Thyroid gland (tissue), 4 donors: ENCODE results near the gene BICDL2. TPM values are rescaled to one million over a fixed set of nuclear protein-coding genes. Genes with fewer than 3 reads are reported as not detected.

Experiments used
- DNase-seq, 2 donors: peaks; one replicate each; pipeline ENCODE4 v3.0.0-alpha.2; 2019
- H3K27ac ChIP-seq, 3 donors: fragments of 200-600 bp; sonication (generic); 1 replicate in 2 of 3; 2 replicates in 1 of 3; pipeline ENCODE4 v1.5.1; 2016 to 2019; ENCODE audit warnings: mild to moderate bottlenecking in 1 of 3, moderate library complexity in 1 of 3
- H3K27me3 ChIP-seq: fragments of 200-600 bp; sonication (generic); one replicate; pipeline ENCODE4 v1.5.1; 2019
- H3K36me3 ChIP-seq, 2 donors: fragments of 200-600 bp; sonication (generic); one replicate each; pipeline ENCODE4 v1.5.1; 2016 to 2019
- H3K4me1 ChIP-seq, 2 donors: fragments of 200-600 bp; sonication (generic); one replicate each; pipeline ENCODE4 v1.5.1; 2017 to 2019
- H3K4me3 ChIP-seq, 3 donors: fragments of 200-600 bp; sonication (generic); replicated peaks in 1 of 3; 1 replicate in 2 of 3; 2 replicates in 1 of 3; pipeline ENCODE4 v1.5.1; 2016; ENCODE audit warnings: mild to moderate bottlenecking in 1 of 3
- H3K9me3 ChIP-seq: fragments of 200-600 bp; sonication (generic); one replicate; pipeline ENCODE4 v1.5.1; 2017
- POLR2A ChIP-seq, 2 donors: fragments of 450-650 bp; IDR thresholded peaks; one replicate each; pipeline ENCODE4 v1.6.1; 2017; ENCODE audit warnings: antibody characterized with exemption in 2 of 2, mild to moderate bottlenecking in 2 of 2, moderate library complexity in 1 of 2
- WGBS, 2 donors: methylation state at CpG; one replicate each; pipeline ENCODE4 v1.1.5; 2017; 5-methylcytosine and 5-hydroxymethylcytosine counted together
- intact Hi-C: fragments of 100-400 bp; cut with DNase I; formaldehyde crosslinking; loops from one replicate; pipeline ENCODE4 v1.15.1; 2023
- total RNA-seq, 4 donors: library from RNA; depleted of rRNA; stranded (reverse); fragments of >200 nt; gene quantifications; one replicate each; pipeline ENCODE4 v1.2.3, GENCODE V29; 2016
- TF ChIP-seq, protein P1 (sequence below), 6 experiments: fragments of 200-600 bp in 3 of 6; fragments of 450-650 bp in 3 of 6; sonication (generic) in 3 of 6; IDR thresholded peaks; one replicate each; pipeline ENCODE4 v1.5.1; 2016 to 2019; ENCODE audit warnings: antibody characterized with exemption in 6 of 6, mild to moderate bottlenecking in 2 of 6, inconsistent platforms in 1 of 6, moderate library complexity in 1 of 6

BICDL2 gene
- total RNA-seq, 4 donors from 2014 or later: 7.3 to 17.8 (median 14.6) TPM

GRCh38 chr16:3020604-3021448, 15.9 kb downstream of the BICDL2 start:
- 0 to 1% methylated on average over 11 to 16 of the region's 57 CpGs for WGBS, 2 donors

GRCh38 chr16:3020247-3020603, 16.5 kb downstream of the BICDL2 start, which contains the start of gene TNFRSF12A:
Gene TNFRSF12A, plus strand, starts transcription at chr16:3020368. Its CDS starts 30 bp downstream, at chr16:3020398.
- Histone ChIP-seq H3K36me3 (no peaks in the 10 kb centered on the region), H3K9me3 (no peaks in the 10 kb centered on the region), H3K27ac (peak within 1 kb of the TSS; percentile 82 to 98 (median 98)), H3K4me3 (peak within 1 kb of the TSS; percentile 77 to 79 (median 78)), H3K27me3 (no peaks in the 10 kb centered on the region), H3K4me1 (peaks cover 41 to 49% of the 10 kb centered on the region in 2 donors)
- TF ChIP-seq, protein P1, sequence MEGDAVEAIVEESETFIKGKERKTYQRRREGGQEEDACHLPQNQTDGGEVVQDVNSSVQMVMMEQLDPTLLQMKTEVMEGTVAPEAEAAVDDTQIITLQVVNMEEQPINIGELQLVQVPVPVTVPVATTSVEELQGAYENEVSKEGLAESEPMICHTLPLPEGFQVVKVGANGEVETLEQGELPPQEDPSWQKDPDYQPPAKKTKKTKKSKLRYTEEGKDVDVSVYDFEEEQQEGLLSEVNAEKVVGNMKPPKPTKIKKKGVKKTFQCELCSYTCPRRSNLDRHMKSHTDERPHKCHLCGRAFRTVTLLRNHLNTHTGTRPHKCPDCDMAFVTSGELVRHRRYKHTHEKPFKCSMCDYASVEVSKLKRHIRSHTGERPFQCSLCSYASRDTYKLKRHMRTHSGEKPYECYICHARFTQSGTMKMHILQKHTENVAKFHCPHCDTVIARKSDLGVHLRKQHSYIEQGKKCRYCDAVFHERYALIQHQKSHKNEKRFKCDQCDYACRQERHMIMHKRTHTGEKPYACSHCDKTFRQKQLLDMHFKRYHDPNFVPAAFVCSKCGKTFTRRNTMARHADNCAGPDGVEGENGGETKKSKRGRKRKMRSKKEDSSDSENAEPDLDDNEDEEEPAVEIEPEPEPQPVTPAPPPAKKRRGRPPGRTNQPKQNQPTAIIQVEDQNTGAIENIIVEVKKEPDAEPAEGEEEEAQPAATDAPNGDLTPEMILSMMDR (IDR thresholded peaks at IDR 0.05): peak in 1 of 6 experiments; percentile 26
- peak; percentile 66 to 90 for TF ChIP-seq POLR2A (IDR thresholded peaks at IDR 0.05)
- WGBS, 2 donors: 0% methylated on average over 6 to 9 of the region's 49 CpGs
- peak; percentile 79 for DNase-seq
- intact Hi-C loops: no loop called here

More at GRCh38 chr16:3020604-3021448, 15.9 kb downstream of the BICDL2 start:
- H3K36me3 ChIP-seq: no peaks in the 10 kb centered on the region
- peak overlapping the region; percentile 82 to 98 (median 98) for H3K27ac ChIP-seq
- intact Hi-C loops: no loop called here
- no peak for TF ChIP-seq POLR2A (IDR thresholded peaks at IDR 0.05)
- TF ChIP-seq, protein P1 (IDR thresholded peaks at IDR 0.05): no peak
- peak; percentile 92 to 93 for DNase-seq
- peak overlapping the region; percentile 77 to 79 (median 78) for H3K4me3 ChIP-seq
- no peaks in the 10 kb centered on the region for H3K27me3 ChIP-seq
- H3K4me1 ChIP-seq: peaks cover 41 to 51% of the 10 kb centered on the region in 2 donors
- H3K9me3 ChIP-seq: no peaks in the 10 kb centered on the region

GRCh38 chr16:3019594-3020246, 17.0 kb downstream of the BICDL2 start:
- TF ChIP-seq POLR2A (IDR thresholded peaks at IDR 0.05): no peak
- TF ChIP-seq, protein P1 (IDR thresholded peaks at IDR 0.05): no peak
- no peaks in the 10 kb centered on the region for H3K36me3 ChIP-seq
- H3K9me3 ChIP-seq: no peaks in the 10 kb centered on the region
- H3K27ac ChIP-seq: no peak overlapping the region
- intact Hi-C loops: no loop called here
- DNase-seq: no peak
- peaks cover 41 to 44% of the 10 kb centered on the region in 2 donors for H3K4me1 ChIP-seq
- 31 to 36% methylated on average over 36 to 37 of the region's 40 CpGs for WGBS, 2 donors
- no peaks in the 10 kb centered on the region for H3K27me3 ChIP-seq
- H3K4me3 ChIP-seq: peak overlapping the region in 1 of 3 donors; percentile 77

GRCh38 chr16:3017794-3018506, 18.8 kb downstream of the BICDL2 start, which contains the start of gene CLDN6:
Gene CLDN6, minus strand, starts transcription at chr16:3018183. Its CDS starts 2,162 bp downstream, at chr16:3016021.
- Histone ChIP-seq H3K27me3 (no peaks in the 10 kb centered on the region), H3K4me3 (no peak within 1 kb of the TSS), H3K27ac (no peak within 1 kb of the TSS), H3K4me1 (peaks cover 30 to 34% of the 10 kb centered on the region in 2 donors), H3K9me3 (no peaks in the 10 kb centered on the region), H3K36me3 (no peaks in the 10 kb centered on the region)
- 5% methylated on average over 15 to 23 of the region's 52 CpGs for WGBS, 2 donors
- intact Hi-C loops: no loop called here
- no peak for TF ChIP-seq POLR2A (IDR thresholded peaks at IDR 0.05)
- TF ChIP-seq, protein P1 (IDR thresholded peaks at IDR 0.05): peak in 1 of 6 experiments; percentile 6
- peak; percentile 30 to 42 for DNase-seq
